Stomach (tissue), 4 donors: ENCODE data around the gene NANS.

Experiments
- POLR2A ChIP-seq, 4 donors: fragments of 450-650 bp; IDR thresholded peaks; one replicate each; pipeline ENCODE4 v1.6.1; 2016; ENCODE audit warnings: antibody characterized with exemption in 4 of 4, control low read depth in 2 of 4, mild to moderate bottlenecking in 1 of 4, moderate library complexity in 1 of 4
- POLR2AphosphoS5 ChIP-seq, 3 donors: sonication (generic); formaldehyde crosslinking; IDR thresholded peaks; one replicate each; pipeline ENCODE4 v1.6.1; 2016; ENCODE audit warnings: antibody characterized with exemption in 3 of 3
- TF ChIP-seq, protein P1 (sequence below), 7 experiments: fragments of 450-650 bp in 4 of 7; fragments of 200-600 bp in 3 of 7; sonication (generic) in 3 of 7; IDR thresholded peaks; one replicate each; pipeline ENCODE4 v1.5.1; 2016 to 2019; ENCODE audit warnings: antibody characterized with exemption in 7 of 7, control low read depth in 2 of 7, mild to moderate bottlenecking in 1 of 7

DNA sequence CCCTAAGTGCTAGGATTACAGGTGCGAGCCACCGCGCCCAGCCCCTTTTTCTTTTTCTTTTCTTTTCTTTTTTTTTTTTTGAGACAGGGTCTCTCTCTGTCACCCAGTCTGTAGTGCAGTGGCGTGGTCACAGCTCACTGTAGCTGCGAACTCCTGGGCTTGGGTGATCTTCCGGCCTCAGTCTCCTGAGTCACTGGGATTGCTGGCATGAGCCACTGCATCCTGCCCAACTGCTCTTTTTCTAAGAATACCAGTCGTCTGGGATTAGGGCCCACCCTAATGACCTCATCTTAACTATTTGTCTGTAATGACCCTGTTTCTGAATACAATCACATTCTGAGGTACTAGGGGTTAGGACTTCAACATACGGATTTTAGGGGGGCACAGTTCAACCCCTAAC lies 34.1 kb upstream of the NANS start:
- TF ChIP-seq, protein P1, sequence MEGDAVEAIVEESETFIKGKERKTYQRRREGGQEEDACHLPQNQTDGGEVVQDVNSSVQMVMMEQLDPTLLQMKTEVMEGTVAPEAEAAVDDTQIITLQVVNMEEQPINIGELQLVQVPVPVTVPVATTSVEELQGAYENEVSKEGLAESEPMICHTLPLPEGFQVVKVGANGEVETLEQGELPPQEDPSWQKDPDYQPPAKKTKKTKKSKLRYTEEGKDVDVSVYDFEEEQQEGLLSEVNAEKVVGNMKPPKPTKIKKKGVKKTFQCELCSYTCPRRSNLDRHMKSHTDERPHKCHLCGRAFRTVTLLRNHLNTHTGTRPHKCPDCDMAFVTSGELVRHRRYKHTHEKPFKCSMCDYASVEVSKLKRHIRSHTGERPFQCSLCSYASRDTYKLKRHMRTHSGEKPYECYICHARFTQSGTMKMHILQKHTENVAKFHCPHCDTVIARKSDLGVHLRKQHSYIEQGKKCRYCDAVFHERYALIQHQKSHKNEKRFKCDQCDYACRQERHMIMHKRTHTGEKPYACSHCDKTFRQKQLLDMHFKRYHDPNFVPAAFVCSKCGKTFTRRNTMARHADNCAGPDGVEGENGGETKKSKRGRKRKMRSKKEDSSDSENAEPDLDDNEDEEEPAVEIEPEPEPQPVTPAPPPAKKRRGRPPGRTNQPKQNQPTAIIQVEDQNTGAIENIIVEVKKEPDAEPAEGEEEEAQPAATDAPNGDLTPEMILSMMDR (IDR thresholded peaks at IDR 0.05) = no peak
- TF ChIP-seq POLR2A (IDR thresholded peaks at IDR 0.05) (no peak), POLR2AphosphoS5 (IDR thresholded peaks at IDR 0.05) (no peak)
